ENCODE results near the gene ITPKC.

DNA sequence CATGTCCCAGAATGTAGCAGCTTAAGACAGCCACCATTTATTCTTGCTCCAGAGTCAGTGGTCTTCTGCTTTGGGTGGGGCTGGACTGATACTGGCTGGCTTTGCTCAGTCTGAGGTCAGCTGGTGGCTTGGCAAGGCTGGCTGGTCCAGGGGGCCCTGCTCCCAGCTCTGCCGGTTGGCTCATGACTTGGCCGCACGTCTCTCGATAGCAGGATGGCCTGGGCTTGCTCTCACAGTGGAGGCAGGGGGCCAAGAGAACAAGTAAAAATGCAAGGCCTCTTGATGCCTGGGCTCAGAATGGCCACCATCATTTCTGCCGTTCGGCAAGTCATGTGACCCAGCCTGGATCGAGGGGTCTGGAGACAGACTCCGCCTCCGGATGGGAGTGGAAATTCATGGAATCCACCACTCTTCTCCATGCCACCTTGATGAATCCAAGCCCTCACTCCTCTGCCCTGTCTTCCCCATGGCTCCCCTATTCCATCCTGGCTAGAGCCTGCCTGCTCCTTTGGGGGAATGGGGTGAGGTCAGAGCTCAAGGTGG lies 20.3 kb downstream of the ITPKC start:
- TF ChIP-seq, protein P1, sequence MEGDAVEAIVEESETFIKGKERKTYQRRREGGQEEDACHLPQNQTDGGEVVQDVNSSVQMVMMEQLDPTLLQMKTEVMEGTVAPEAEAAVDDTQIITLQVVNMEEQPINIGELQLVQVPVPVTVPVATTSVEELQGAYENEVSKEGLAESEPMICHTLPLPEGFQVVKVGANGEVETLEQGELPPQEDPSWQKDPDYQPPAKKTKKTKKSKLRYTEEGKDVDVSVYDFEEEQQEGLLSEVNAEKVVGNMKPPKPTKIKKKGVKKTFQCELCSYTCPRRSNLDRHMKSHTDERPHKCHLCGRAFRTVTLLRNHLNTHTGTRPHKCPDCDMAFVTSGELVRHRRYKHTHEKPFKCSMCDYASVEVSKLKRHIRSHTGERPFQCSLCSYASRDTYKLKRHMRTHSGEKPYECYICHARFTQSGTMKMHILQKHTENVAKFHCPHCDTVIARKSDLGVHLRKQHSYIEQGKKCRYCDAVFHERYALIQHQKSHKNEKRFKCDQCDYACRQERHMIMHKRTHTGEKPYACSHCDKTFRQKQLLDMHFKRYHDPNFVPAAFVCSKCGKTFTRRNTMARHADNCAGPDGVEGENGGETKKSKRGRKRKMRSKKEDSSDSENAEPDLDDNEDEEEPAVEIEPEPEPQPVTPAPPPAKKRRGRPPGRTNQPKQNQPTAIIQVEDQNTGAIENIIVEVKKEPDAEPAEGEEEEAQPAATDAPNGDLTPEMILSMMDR (IDR thresholded peaks at IDR 0.05), result no peak
- TF ChIP-seq POLR2A (IDR thresholded peaks at IDR 0.05), result no peak
